ENCODE data around the gene LRMDA.

Gene LRMDA

DNA sequence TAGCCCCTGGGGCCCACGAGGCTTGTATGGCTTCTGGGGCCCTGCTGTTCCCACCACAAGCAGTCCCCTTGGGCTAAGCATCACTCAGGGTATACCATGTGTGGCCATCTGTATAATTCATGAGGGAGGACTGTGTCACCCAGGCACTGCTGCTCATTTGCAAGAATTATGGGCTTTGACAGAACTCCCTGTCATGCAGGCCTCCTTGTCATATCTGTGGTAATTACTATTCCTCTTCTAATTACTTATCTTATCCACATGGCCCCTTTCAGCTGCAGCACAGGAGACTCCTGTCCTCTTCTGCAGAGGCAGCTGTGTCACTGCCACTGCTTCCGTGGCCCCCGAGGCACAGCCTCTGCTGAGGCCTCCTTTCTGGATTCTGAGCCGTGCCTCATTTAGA is 46.3 kb downstream of the LRMDA start:
- DNase-seq, result no peak

DNA sequence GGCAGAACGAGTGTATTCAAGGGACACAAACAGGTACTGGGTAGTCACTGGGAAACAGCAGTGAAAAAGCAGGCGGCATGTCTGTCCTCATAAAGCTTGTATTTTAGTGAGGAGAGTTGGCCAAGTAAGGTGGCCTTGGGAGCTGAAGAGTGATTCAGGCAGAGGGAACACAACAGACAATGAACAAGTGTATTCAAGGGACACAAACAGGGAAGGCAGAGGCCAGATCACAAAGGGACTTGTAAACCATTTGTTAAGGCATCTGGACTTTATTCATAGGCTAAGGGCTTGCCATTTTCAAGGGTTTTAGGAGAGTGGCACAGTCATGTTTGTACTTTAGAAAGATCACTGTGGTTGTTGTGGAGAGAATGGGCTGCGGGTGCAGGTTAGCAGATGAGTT is 49.0 kb downstream of the LRMDA start:
- no peak for DNase-seq

DNA sequence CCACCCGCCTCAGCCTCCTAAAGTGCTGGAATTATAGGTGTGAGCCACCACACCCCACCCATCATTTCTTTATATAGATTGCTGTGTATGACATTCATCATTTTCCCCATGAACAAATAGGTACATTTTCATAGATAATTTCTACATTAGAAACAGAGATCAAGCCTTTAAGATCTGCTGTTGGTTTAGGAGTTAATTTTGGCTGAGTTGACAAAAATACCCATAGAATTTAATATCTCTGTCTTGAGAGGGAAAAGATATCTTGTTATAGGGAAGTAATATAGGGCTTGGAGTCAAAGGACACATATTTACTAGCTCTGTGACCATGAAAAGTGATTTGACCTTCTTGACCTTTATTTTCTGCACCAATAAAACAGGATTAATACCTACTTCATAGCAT is 51.8 kb downstream of the LRMDA start:
- no peak for DNase-seq

DNA sequence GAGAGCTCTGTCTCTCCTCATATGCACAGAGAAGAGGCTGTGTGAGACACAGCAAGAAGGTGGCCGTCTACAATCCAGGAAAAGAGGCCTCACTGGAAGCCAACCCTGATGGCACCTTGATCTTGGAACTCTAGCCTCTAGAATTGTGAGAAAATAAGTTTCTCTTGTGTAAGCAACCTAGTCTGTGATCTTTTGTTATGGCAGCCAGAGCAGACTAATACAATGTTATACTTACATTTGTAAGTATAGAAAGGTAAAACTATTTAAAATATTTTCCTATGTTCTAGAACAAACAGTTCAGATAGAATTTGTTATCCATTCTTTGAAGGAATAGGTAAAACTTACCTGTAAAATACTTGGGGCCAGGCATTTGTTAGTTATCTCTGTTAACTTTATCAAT is 53.3 kb downstream of the LRMDA start:
- DNase-seq, result no peak

DNA sequence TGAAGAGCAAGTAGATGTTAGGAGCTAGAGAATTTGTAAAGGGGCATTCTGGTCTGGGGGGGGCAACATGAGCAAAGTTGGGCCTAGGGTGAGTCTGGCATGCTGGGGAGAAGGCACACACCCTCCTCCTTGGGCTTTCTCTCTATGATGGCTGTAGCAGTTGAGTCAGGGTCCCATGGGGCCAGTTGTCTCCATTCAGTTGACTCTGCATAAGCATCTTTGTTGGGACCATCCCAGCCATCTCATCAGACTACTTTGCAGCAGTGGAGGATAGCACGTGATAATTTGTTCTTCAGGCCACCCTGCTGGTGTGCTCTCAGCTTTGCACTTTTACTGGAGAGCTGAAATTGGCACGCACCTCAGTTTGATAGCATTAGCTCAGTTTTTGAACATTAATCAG is 55.2 kb downstream of the LRMDA start:
- DNase-seq, result no peak

DNA sequence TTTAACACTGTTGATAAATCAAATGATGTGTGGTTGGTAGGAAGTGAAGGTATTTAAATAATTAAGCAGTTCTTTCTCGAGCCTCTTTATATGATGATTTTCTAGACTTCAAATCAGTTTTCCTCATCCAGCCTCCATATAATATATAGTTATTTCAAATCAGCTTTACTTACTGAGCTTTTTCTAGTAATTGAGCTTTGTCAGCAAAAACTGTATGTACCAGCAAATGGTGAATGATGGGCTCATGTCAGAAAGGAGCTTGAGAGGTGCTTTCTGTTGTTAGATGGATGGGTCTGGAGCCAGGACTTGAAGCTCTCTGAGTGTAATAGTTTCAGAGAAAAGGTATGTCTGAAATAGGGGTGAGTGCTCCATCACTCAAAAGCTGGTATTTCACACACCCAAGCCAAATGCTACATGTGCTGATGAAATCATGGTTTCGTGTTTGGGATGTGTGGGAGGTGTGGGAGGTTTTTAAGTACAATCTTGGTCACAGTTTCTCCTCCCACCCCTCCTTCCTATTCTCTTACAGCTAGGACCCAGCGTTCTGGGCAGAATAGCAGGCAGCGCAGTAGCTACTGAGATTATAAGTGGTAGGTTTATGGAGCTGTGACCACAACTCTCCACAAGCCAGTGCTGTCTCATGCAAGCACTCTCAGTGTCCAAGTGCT is 55.8 kb downstream of the LRMDA start:
- DNase-seq, result no peak

DNA sequence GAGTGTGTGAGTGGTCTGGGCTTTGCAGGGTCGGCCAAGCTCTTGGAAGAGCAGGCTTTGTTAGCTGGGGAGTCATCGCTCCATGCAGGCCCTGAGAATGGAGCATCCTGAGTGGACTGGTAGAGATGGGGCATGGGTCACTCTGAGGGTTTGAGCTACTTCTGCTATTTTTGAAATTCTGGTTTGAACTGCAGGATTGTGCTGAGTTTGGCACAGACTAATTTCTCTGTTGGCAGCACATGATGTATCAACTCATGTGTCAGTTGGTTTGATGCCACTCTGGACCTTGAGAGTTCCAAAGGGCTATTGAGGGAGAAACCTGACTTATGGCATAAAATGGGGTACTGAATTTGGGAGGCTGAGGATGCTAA is 56.3 kb downstream of the LRMDA start:
- no peak for DNase-seq

DNA sequence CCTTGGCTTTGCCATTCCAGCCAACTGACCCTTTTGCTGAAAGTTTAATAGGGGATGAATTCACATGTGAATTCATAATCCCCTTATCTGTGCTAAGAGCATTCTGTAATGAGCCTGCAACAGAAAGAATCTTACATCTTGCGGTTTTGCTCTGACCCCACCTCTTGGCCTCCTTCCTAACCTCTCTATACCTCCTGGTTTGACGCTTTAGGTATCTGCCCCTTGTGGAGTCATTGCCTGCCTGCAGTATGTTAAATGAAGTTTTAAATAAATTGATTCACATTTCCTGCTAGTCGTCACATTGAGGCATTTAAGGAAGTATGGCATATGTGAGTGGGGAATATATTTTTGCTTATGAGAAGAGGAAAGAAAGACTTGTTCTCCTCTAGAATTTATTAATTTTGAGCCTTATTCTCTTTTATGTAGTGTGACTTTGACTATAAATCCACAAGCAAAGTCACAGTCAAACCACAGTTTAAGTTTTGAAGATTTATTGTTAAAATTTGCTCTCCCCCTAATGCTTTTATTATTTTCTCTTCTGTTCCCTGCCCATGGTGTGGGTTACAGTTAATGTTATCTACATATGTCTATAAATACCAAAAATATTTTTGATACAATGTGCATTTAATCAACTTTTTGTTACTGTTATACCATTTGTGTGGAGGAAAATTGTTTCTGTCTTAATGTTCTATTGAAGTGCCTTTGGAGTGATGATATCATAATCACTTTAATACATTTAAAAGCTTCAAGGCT is 60.9 kb downstream of the LRMDA start:
- no peak for DNase-seq

DNA sequence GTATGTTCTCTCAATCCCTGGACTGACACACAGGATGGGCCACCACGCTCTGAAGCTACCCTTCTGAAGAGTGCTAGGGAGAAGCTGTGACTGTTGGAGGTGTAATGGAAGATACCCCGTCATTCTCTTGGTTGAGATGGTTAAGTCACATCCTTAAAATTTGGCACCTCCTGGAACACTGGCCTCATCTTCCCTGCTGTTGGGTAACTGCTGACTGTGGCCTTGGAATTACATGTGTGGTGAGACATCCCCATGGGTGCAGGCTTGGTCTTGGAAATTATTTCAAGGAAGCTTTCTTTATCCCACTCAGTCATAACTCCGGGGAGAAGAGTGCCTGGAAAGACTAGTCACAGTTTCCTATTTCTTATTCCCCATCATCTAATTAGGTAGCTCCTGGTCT is 62.0 kb downstream of the LRMDA start:
- DNase-seq, result no peak

DNA sequence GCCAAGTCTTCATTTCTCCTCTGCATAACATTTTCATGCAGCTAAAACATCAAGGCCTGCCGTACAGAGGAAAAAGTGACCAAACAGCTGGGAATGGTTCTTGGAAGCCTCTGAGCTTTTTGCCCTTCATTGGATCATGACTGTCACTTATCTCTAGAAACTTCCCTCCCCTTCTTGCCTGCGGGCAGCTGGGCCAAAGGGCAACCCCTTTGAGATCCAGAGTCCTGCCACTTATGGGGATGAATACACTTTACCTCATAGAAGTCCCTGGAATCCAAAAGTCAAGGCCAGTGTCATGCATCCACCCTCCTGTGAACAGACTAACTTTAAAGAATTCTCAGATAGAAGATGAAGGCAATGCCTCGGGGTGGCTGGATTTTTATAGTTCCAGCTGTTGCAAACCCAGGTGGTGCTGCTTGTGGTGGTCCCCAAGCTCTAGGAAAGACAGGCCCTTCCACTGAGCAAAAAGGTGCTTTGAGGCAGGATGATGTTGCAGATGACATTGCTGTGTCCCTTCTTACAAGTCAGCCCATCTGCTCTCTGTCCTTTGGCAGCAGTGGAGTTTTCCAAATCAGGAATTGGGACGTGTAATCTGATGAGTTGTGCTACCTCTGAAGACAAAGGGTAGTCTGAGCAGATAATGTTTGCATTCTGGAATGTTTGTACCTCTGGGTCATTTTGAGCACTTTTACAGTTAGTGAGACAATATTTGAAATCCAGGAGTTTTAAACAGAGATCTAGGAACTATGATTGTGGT is 64.2 kb downstream of the LRMDA start:
- no peak for DNase-seq

DNA sequence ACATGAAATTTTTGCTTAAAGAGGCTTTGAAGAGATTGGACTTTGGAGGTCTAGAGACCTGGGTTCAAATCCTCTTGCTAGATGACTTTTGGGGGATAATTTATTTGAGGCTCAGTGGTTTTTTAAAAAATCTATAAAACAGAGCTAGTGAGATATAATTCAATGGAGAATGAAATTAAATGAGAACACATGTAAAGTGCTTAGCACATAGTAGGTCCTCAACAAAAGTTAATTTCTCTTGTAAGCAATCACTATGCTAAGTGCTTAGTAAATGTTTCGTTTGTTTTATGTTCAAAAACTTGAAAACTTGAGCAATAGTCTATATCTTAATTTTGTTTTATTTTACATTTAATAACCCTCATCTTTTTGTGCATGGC is 64.8 kb downstream of the LRMDA start:
- no peak for DNase-seq

DNA sequence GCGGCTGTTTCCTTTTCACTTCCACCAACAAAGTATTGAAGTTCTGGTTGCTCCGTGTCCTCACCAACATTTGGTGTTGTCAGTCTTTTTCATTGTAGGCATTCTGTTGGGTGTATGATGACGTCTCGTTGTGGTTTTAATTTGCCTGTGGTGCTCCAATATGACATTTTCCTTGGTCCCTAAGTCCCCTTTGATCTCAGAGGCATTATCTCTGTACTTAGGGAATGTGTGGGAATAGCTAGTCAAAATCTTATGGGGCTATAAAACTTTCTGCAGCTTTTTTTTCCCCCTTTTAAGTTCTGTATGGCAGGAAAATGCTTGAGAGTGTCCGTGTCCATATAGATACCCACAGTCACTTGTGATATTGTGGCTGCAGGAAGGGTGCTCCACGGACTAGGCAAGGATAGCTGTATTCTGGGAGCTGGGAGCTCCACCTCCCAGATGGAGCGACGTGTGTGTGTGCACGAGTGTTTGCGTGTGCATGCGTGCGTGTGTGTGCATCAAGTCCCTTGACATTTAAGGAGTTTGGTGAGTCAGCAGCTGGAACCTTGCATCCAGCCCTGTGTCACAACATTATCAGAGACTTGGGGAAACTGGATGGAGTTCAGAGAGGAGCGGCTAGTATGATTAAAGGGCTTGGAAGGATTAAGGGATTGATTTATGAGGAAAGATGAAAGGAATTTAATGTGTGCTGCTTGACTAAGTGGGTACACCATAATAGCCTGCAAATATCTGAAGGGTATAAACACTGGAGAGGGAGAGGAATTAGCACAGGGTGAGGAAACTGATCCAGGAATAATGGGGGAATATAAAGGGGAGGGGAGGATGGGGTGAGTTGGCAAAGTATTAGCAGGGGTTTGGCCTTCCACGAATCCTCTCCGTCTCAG is 66.8 kb downstream of the LRMDA start:
- no peak for DNase-seq

DNA sequence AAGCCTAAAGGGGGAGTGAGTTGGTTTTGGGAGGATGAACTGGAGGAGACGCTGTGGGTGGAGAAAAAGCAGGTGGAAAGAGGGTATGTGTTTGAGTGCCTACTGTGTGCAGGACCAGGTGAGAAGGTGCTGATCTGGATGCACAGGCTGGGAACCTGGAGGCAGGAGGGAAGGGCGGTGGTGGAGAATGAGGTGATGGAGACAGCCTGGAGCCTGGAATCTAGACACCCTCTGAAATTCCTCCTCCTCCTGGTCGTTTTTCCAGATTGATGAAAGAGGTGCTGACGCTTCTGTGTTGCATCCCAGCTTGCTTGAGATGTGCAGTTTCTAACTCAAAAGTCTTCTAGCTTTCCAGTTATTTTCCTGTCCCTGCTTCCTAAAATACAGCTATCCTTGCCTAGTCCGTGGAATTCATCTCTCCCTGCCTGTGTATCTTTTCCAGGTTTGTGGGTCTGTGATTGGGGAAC is 67.5 kb downstream of the LRMDA start:
- DNase-seq, result no peak

DNA sequence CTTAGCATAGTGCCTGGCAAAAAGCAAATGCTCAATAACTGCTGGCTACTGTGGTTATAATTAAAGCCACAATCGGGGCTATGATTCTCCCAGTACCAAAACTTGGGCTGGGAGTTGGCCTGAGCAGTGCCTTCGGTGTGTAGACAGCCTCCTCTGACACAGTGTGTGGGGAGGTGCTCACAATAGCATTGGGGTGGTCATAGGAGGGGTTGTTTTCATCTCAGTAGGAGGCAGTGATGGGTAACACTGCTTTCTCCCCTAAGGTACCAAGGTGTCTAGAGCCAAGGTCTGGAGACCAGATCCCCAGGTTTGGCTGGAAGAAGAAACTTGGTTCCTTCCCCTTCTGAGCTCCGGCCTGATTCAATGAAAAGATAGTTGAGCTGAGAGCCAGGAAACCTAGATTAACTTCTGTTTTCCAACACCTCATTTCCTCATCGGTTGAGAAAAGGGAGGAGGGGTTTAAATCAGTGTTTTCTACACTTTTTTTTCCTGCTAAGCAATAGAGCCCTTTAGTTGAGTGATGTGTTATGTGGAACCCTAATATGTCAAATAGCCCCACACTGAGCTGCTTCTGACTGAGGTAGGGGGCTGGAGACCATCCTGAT is 68.2 kb downstream of the LRMDA start:
- no peak for DNase-seq

DNA sequence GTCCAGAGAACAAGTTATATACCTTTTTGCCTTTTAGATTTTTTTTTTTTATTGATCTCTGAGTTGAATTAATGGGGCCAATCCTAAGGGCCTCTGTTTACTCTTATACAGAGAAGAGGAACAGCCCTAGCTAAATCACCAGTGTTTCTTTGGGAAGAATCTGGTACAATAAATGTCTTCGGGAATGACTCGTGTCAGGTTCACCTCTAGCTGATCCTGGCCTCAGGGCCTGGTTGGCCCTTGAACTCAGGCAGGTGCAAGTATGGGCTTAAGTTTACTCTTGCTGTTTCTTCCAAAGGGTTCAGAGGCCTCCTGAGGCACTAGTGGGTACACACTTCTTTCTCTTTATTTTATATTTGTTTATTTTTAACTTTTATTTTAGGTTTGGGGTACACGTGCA is 71.0 kb downstream of the LRMDA start:
- no peak for DNase-seq

DNA sequence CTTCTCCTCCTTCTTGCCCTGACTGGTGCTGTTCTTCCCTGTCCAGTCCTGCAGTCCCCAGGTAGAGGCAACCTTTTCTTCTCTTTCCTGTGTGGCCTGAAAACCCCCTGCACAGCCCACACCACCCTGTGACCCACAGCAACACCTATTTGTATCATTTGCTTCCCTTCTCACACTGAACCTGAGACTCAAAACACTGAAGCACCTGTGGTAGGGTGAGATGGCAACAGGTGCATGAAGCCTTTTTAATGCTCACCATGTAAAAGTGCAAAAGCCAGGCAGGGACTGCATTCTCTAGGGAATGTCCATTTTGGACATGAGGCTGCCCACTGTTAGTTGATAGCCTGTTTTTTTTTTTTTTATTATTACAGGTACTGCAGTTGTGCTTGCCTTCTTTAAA is 71.4 kb downstream of the LRMDA start:
- no peak for DNase-seq

DNA sequence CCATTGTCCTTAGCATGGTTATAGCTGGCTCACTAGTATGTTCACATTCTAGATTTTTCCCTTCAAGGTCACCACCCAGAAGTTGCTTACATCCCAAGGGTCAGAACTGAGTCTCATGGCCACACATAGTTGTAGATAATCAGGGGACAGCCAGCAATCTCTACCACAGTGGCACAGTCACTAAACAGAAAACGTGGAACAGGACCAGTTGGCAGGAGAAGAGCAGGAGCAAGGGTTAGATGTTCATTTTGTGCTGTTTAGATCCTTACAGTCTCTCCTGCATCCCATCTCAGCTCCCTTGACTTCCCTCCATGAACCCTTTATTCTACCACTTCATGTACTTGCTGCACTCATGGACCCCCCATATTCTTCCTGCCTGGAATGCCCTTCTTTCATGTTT is 73.9 kb downstream of the LRMDA start:
- DNase-seq, result no peak

DNA sequence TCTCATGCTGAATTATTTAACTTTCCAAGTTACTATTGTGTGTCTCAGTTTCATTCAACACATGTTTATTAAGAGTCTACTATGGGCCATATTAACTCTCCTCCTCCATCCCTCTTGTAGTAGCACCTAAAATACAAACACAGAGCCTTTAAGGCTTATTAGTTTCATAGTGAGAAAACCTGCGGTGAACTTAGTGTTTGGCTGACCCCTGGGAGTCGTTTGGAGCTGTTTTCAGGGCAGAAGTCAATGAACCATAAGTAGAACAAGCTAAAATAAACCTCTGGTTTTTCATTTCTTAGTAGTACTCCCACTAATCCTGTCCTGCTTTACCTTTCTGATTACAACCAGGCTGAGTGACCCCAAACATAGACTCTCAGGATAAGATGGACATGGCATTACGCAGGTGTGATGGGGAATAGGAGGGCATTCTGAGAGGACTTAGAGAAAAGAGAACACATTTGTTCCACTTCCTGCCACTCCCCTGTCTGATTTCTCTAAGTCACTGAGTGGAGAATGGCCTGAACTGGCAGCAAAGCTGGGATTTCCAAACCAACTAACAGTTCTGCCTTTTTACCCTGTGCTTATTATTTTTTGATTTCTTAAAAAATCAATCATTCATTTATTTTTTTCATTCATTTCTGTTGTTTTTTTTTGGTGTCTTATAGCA is 74.5 kb downstream of the LRMDA start:
- DNase-seq, result no peak

DNA sequence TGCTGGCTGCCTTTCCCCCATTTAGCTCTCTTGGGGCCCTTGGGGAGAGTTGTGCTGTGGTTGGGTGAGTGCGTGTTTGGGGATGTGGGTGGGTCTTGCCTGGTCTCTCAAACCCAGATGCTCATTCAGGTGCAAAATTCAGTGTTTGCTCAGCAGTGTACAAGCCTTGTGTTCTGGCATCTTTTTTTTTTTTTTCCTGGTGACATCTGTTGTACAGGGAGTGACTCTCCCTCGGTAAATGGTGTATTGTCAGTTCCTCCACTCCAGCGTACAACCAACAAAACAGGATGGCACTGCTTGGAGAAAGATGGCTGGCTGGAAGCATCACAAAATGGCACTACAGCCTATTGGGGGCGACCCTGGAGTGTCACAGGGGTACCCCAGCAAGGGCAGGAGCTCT is 75.5 kb downstream of the LRMDA start:
- DNase-seq, result no peak

DNA sequence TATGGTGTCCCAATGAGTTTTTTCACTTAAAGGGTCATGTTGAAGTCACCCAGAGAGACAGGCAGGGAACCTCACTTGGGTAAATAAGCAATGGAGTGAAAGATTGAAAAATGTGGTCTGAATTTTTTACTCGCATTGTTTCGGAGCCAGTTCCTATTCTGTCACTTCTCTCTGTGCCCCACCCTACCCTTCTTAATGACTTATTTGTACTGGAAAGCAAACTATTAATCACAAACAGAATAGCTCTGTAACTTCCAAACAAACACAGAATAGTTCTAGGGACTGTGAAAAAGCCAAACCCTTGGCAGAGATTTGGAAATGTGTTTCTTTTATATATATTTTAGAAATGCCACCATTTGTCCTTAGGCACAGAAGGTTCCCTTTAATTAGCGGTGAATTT is 76.0 kb downstream of the LRMDA start:
- no peak for DNase-seq

DNA sequence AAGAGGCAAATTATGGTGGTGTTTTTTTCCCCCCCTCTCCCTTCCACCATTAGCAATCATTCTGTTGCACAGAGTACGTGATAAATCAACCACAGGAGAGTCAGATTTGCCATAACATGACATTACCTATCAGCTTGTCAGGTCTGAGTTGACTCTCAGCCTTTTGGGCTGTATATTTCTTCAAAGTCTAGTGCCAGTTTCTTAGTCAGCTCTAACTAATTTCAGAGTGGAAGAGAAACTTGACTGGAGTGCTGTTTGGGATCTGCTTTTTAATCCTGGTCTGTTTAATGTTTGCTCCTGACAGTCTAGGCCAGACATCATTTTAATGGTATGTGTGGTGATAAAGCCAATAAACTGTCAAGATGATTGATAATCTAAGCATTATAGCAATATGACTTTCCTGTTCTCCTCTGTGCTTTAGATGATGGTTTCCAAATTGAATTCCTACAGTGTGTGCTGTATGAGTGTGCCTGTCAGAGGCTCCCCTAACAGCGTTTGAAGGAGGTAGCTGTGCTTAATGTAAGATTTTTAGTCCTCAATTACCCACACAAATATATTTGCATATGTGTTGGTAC is 76.9 kb downstream of the LRMDA start:
- no peak for DNase-seq

DNA sequence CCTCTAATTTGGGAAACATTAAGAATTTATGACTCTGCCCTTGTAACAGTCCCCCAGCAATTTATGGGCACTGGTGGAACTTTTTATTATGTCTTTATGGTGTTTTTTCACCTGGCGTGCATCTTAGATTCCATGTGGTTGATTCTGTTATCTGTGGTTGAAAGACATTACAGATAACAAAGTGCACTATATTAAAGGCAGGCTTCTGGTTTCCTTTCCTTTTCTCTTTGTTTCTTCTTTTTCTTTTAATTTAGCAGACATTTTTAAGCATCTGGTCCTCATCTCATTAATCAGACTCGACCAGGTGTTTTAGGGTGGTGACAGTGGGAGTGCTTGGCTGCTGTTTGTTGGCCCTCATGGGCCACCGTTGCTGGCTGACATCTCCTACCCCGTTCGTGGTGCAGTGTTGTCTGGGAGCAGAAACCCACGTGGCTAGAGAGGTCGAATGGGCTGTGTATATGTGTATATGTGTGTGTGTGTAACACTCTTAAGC is 77.4 kb downstream of the LRMDA start:
- DNase-seq, result no peak
